Sigmoid colon (tissue), 7 donors: ENCODE results near the gene ICE1. TPM values are rescaled to one million over a fixed set of nuclear protein-coding genes. Genes with fewer than 3 reads are reported as not detected.

Experiments
- DNase-seq: peaks from one replicate; pipeline ENCODE4 v3.0.0-alpha.2; 2019
- H3K27ac ChIP-seq, 4 donors: fragments of 200-600 bp; sonication (generic); one replicate each; pipeline ENCODE4 v1.5.1; 2016 to 2019; ENCODE audit warnings: mild to moderate bottlenecking in 1 of 4
- H3K27me3 ChIP-seq, 3 donors: fragments of 200-600 bp; sonication (generic); one replicate each; pipeline ENCODE4 v1.5.1; 2019; ENCODE audit warnings: mild to moderate bottlenecking in 1 of 3
- H3K36me3 ChIP-seq, 4 donors: fragments of 200-600 bp; sonication (generic); one replicate each; pipeline ENCODE4 v1.5.1; 2016 to 2019
- H3K4me1 ChIP-seq, 4 donors: fragments of 200-600 bp; sonication (generic); one replicate each; pipeline ENCODE4 v1.5.1; 2017 to 2019
- H3K4me3 ChIP-seq, 4 donors: fragments of 200-600 bp; sonication (generic); one replicate each; pipeline ENCODE4 v1.5.1; 2017 to 2019; ENCODE audit warnings: mild to moderate bottlenecking in 2 of 4, moderate library complexity in 1 of 4
- H3K9me3 ChIP-seq, 4 donors: fragments of 200-600 bp in 3 of 4; sonication (generic) in 3 of 4; one replicate each; pipeline versions ENCODE4 v1.5.1 to v1.6.1; 2013 to 2019
- EP300 ChIP-seq, 4 donors: sonication (generic); formaldehyde crosslinking; IDR thresholded peaks; one replicate each; pipeline ENCODE4 v1.6.1; 2017; ENCODE audit warnings: antibody characterized with exemption in 4 of 4
- POLR2A ChIP-seq, 2 donors: fragments of 450-650 bp; IDR thresholded peaks; one replicate each; pipeline ENCODE4 v1.6.1; 2016; ENCODE audit warnings: antibody characterized with exemption in 2 of 2, mild to moderate bottlenecking in 2 of 2, moderate library complexity in 2 of 2
- POLR2AphosphoS5 ChIP-seq, 4 donors: sonication (generic); formaldehyde crosslinking; IDR thresholded peaks; one replicate each; pipeline ENCODE4 v1.6.1; 2017; ENCODE audit warnings: antibody characterized with exemption in 4 of 4
- WGBS, 2 donors: extraction: QIAGEN DNeasy Blood & Tissue Kit; methylation state at CpG; one replicate each; pipeline ENCODE4 v1.1.7; 2013; 5-methylcytosine and 5-hydroxymethylcytosine counted together
- intact Hi-C: fragments of 100-400 bp; cut with DNase I; formaldehyde crosslinking; loops from one replicate; pipeline ENCODE4 v1.15.1; 2023
- polyA plus RNA-seq, 3 donors: library from polyadenylated mRNA; stranded (reverse); fragments of 200-250 nt; gene quantifications; one replicate each; pipeline ENCODE4 v1.2.3, GENCODE V29; 2013
- total RNA-seq, 4 donors: library from RNA; depleted of rRNA; stranded (reverse); fragments of >200 nt; gene quantifications; one replicate each; pipeline ENCODE4 v1.1.0, GENCODE V29; 2016
- TF ChIP-seq, protein P1 (sequence below), 4 experiments: fragments of 450-650 bp in 3 of 4; fragments of 200-600 bp in 1 of 4; IDR thresholded peaks; one replicate each; pipeline ENCODE4 v1.5.1; 2016 to 2019; ENCODE audit warnings: antibody characterized with exemption in 4 of 4, mild to moderate bottlenecking in 3 of 4, moderate library complexity in 2 of 4
- donor health status: healthy with polysubstance abuse.
- donor health status: Bipolar disorder and iron deficiency.
- donor health status: healthy.

ICE1 gene
- total and polyA plus RNA-seq, 7 donors = 4.4 to 32.6 (median 28.1) TPM

DNA sequence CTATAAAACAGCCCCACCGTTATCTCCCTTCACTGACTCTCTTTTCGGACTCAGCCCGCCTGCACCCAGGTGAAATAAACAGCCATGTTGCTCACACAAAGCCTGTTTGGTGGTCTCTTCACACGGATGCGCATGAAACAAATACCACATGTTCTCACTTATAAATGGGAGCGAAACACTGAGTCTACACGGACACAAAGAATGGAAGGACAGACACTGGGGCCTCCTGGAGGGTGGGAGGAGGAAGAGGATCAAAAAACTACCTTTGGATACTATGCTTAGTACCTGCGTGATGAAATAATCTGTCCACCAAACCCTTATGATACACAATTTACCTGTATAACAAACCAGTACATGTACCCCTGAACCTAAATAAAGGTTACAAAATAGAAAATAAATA is 98.6 kb downstream of the ICE1 start:
- intact Hi-C loops = no loop called here
- H3K27ac ChIP-seq = no peak overlapping the region
- no peak for TF ChIP-seq POLR2A (IDR thresholded peaks at IDR 0.05)
- TF ChIP-seq, protein P1, sequence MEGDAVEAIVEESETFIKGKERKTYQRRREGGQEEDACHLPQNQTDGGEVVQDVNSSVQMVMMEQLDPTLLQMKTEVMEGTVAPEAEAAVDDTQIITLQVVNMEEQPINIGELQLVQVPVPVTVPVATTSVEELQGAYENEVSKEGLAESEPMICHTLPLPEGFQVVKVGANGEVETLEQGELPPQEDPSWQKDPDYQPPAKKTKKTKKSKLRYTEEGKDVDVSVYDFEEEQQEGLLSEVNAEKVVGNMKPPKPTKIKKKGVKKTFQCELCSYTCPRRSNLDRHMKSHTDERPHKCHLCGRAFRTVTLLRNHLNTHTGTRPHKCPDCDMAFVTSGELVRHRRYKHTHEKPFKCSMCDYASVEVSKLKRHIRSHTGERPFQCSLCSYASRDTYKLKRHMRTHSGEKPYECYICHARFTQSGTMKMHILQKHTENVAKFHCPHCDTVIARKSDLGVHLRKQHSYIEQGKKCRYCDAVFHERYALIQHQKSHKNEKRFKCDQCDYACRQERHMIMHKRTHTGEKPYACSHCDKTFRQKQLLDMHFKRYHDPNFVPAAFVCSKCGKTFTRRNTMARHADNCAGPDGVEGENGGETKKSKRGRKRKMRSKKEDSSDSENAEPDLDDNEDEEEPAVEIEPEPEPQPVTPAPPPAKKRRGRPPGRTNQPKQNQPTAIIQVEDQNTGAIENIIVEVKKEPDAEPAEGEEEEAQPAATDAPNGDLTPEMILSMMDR (IDR thresholded peaks at IDR 0.05) = no peak
- no peak for TF ChIP-seq POLR2AphosphoS5 (IDR thresholded peaks at IDR 0.05)
- no peak for TF ChIP-seq EP300 (IDR thresholded peaks at IDR 0.05)
- H3K27me3 ChIP-seq = no peaks in the 10 kb centered on the region
- H3K9me3 ChIP-seq = no peaks in the 10 kb centered on the region
- H3K4me3 ChIP-seq = no peak overlapping the region
- DNase-seq = no peak
- 74 to 76% methylated on average over 6 to 7 of the region's 8 CpGs for WGBS, 2 donors
- H3K36me3 ChIP-seq = no peaks in the 10 kb centered on the region
- no peaks in the 10 kb centered on the region for H3K4me1 ChIP-seq

DNA sequence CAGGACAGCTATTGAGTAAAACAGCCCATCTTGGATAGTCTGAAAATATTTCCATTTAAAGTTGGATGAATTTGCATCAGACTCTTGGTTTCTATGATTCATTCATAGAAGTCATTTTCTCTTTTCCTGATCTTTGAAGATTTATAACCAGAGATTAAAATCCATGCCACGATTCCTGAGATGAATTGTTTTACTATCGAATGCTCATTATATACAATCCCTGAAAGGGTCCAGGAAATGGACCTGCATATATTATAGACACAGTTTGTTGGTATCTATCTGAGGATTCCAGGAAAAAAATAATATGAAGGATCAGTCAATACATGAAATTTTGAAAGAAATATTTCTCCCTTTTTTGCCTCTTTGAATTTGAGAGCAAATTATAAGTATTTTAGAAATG is 99.0 kb downstream of the ICE1 start:
- no peak for TF ChIP-seq EP300 (IDR thresholded peaks at IDR 0.05)
- TF ChIP-seq POLR2A (IDR thresholded peaks at IDR 0.05) = no peak
- TF ChIP-seq, protein P1 (IDR thresholded peaks at IDR 0.05) = no peak
- TF ChIP-seq POLR2AphosphoS5 (IDR thresholded peaks at IDR 0.05) = no peak
- H3K9me3 ChIP-seq = no peaks in the 10 kb centered on the region
- DNase-seq = no peak
- no peaks in the 10 kb centered on the region for H3K4me1 ChIP-seq
- intact Hi-C loops = no loop called here
- H3K36me3 ChIP-seq = no peaks in the 10 kb centered on the region
- no peaks in the 10 kb centered on the region for H3K27me3 ChIP-seq
- no peak overlapping the region for H3K4me3 ChIP-seq
- no peak overlapping the region for H3K27ac ChIP-seq
- WGBS, 2 donors = 56 to 86% methylated on average over 2 of the region's 2 CpGs

DNA sequence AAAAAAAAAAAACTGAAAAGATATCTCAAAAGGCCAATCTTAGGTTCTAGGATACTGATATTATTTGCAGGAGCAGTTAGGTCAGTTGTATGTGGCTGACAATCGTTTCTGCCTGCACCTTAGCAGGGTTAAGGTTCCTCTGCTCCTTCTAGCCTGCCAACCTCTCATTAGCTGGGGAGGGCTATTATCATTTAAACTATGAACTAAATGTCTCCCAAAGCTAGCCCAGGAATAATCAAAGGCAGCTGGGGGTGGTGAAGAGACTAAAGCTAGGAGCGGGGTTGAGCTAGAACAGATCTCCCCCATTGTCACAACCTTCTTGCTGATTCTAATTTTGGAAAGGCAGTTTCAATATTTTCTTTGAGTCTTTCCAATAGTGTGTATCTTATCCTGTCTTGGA is 99.9 kb downstream of the ICE1 start:
- TF ChIP-seq POLR2A (IDR thresholded peaks at IDR 0.05) (no peak), EP300 (IDR thresholded peaks at IDR 0.05) (no peak), POLR2AphosphoS5 (IDR thresholded peaks at IDR 0.05) (no peak)
- TF ChIP-seq, protein P1 (IDR thresholded peaks at IDR 0.05) = no peak
- Histone ChIP-seq H3K27me3 (no peaks in the 10 kb centered on the region), H3K9me3 (no peaks in the 10 kb centered on the region), H3K27ac (no peak overlapping the region), H3K36me3 (no peaks in the 10 kb centered on the region), H3K4me1 (no peaks in the 10 kb centered on the region), H3K4me3 (no peak overlapping the region)
- no peak for DNase-seq
- intact Hi-C loops = no loop called here
- WGBS, 2 donors = 79 to 84% methylated on average over 2 of the region's 2 CpGs

DNA sequence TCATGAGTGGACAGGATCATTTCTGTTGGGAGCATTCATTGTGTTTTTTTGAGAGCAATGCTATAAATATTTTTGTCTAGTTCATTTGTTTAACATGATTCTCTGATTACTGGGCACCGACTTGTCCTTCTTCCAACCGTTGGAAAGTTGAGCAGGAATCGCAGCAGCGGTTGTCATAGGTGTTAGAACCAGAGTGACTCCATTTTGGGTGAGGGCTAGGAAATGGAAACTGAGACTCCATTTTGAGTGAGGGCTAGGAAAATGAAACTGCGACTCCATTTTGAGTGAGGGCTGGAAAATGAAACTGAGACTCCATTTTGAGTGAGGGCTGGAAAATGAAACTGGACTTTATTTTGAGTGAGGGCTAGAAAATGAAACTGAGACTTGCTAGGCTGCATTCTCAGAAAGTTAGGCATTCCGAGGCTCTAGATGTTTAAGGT is 100.6 kb downstream of the ICE1 start:
- no peak overlapping the region for H3K4me3 ChIP-seq
- TF ChIP-seq POLR2A (IDR thresholded peaks at IDR 0.05) = no peak
- no peak for TF ChIP-seq EP300 (IDR thresholded peaks at IDR 0.05)
- TF ChIP-seq, protein P1 (IDR thresholded peaks at IDR 0.05) = no peak
- TF ChIP-seq POLR2AphosphoS5 (IDR thresholded peaks at IDR 0.05) = no peak
- no peak overlapping the region for H3K27ac ChIP-seq
- 76 to 81% methylated on average over 6 of the region's 6 CpGs for WGBS, 2 donors
- no peaks in the 10 kb centered on the region for H3K4me1 ChIP-seq
- no peaks in the 10 kb centered on the region for H3K36me3 ChIP-seq
- intact Hi-C loops = no loop called here
- H3K9me3 ChIP-seq = no peaks in the 10 kb centered on the region
- no peak for DNase-seq
- H3K27me3 ChIP-seq = no peaks in the 10 kb centered on the region

DNA sequence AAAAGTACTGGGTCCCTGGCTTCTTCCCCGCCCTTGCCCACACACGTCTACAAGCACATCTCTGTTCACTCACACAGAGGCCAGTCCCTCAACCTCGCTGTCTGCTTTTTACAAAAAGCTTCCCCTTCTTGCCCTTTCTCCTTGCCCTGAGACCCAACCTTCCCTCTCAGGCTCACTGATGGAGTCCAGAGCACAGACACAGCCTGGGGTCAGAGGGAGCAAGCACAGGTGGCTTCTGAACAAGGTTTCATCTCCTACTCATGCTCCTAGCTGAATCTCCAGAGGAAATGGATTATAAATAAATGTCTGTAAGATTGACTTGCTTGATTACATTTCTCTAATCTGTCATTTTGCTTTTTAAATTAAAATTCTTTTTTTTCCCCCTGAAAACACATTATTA is 101.8 kb downstream of the ICE1 start:
- WGBS, 2 donors = 77 to 84% methylated on average over 3 of the region's 3 CpGs
- no peak for DNase-seq
- no peaks in the 10 kb centered on the region for H3K27me3 ChIP-seq
- no peak overlapping the region for H3K4me3 ChIP-seq
- TF ChIP-seq, protein P1 (IDR thresholded peaks at IDR 0.05) = no peak
- TF ChIP-seq POLR2A (IDR thresholded peaks at IDR 0.05) = no peak
- TF ChIP-seq EP300 (IDR thresholded peaks at IDR 0.05) = no peak
- no peak for TF ChIP-seq POLR2AphosphoS5 (IDR thresholded peaks at IDR 0.05)
- H3K36me3 ChIP-seq = no peaks in the 10 kb centered on the region
- intact Hi-C loops = no loop called here
- no peak overlapping the region for H3K27ac ChIP-seq
- no peaks in the 10 kb centered on the region for H3K9me3 ChIP-seq
- no peaks in the 10 kb centered on the region for H3K4me1 ChIP-seq
